HepG2 (cell line): ENCODE data around the gene OR5M10. TPM values are rescaled to one million over a fixed set of nuclear protein-coding genes. Genes with fewer than 3 reads are reported as not detected.

ENCODE experiments used
- ATAC-seq: fragments of 200-7000 bp; cut with Tn5 transposase; 3 replicates; pipeline ENCODE4 v1.9.1; 2020; ENCODE audit warnings: mild to moderate bottlenecking, moderate library complexity
- BruUV-seq: library from RNA; stranded (reverse); fragments of 400-500 nt; replicated peaks from 2 replicates; lab custom pipeline; 2021; lab: Mats Ljungman, UMichigan
- CTCF ChIA-PET: fragments of 300-600 bp; formaldehyde crosslinking; extraction: SDS; loops from one replicate; lab custom pipeline; 2021; ENCODE audit warnings: low total read pairs, inconsistent platforms, low intra/inter-chr PET ratio; lab: Yijun Ruan, JAX
- POLR2A ChIA-PET: fragments of 350-600 bp; sonication (Branson Sonifier 250); formaldehyde crosslinking; loops from one replicate; lab custom pipeline; 2020; ENCODE audit warnings: antibody characterized with exemption, inconsistent platforms; lab: Yijun Ruan, JAX
- DNase-seq: peaks from one replicate; pipeline ENCODE4 v3.0.0-alpha.2; 2015; ENCODE audit warnings: low spot score
- FAIRE-seq: peaks from 3 replicates; lab custom pipeline; 2011; peaks lifted over from hg19 to GRCh38; lab: Jason Lieb, UNC
- H2AFZ ChIP-seq: one replicate; pipeline ENCODE4 v1.6.1; 2011; ENCODE audit warnings: low read length, inconsistent platforms
- H3K27ac ChIP-seq: fragments of 300-600 bp; 3 replicates; pipeline ENCODE4 v1.8.0; 2011; ENCODE audit warnings: mixed run types, mild to moderate bottlenecking, mixed read lengths, low read length, inconsistent platforms; ENCODE audit not compliant: insufficient read depth; ENCODE audit errors: extremely low read length
- H3K27me3 ChIP-seq, 2 experiments: fragments of 200-600 bp in 1 of 2; 2 replicates in 1 of 2; 3 replicates in 1 of 2; pipeline versions ENCODE4 v1.6.0 to v1.8.0; 2011; ENCODE audit warnings: low read length in 2 of 2, mild to moderate bottlenecking in 2 of 2, moderate library complexity in 2 of 2, inconsistent platforms in 1 of 2; ENCODE audit not compliant: insufficient read depth in 2 of 2, control insufficient read depth in 1 of 2
- H3K36me3 ChIP-seq, 2 experiments: fragments of 200-600 bp in 1 of 2; replicated peaks in 1 of 2; 2 replicates in 1 of 2; 3 replicates in 1 of 2; pipeline versions ENCODE4 v1.5.1 to v1.8.0; 2011; ENCODE audit warnings: low read length in 2 of 2, inconsistent platforms in 1 of 2; ENCODE audit not compliant: insufficient read depth in 2 of 2, control insufficient read depth in 1 of 2
- H3K4me1 ChIP-seq: 2 replicates; pipeline ENCODE4 v1.5.1; 2012; ENCODE audit warnings: low read length, inconsistent platforms; ENCODE audit not compliant: insufficient read depth
- H3K4me2 ChIP-seq: 2 replicates; pipeline ENCODE4 v1.6.0; 2011; ENCODE audit warnings: low read depth, low read length, inconsistent platforms
- H3K4me3 ChIP-seq, 3 experiments: fragments of 200-600 bp in 1 of 3; sonication (generic), shearing (Covaris generic) in 1 of 3; replicated peaks in 1 of 3; 2 replicates each; pipeline ENCODE4 v1.5.1; 2011 to 2016; ENCODE audit warnings: low read length in 3 of 3, inconsistent platforms in 2 of 3, low read depth in 2 of 3, mild to moderate bottlenecking in 2 of 3, control low read depth in 1 of 3, mixed read lengths in 1 of 3; ENCODE audit not compliant: insufficient read depth in 1 of 3
- H3K79me2 ChIP-seq: one replicate; pipeline ENCODE4 v1.6.1; 2011; ENCODE audit warnings: low read length, inconsistent platforms; ENCODE audit not compliant: insufficient read depth
- H3K9ac ChIP-seq: 2 replicates; pipeline ENCODE4 v1.6.0; 2011; ENCODE audit warnings: mild to moderate bottlenecking, low read depth, low read length, inconsistent platforms; ENCODE audit not compliant: insufficient read depth
- H3K9me3 ChIP-seq: 2 replicates; pipeline ENCODE4 v1.5.1; 2012; ENCODE audit warnings: mild to moderate bottlenecking, low read length
- H4K20me1 ChIP-seq: 2 replicates; pipeline ENCODE4 v1.6.0; 2011; ENCODE audit warnings: inconsistent platforms, mild to moderate bottlenecking, low read length, moderate library complexity; ENCODE audit not compliant: insufficient read depth
- BRCA1 ChIP-seq: sonication (generic); formaldehyde crosslinking; IDR thresholded peaks from 2 replicates; pipeline ENCODE4 v1.4.0; 2020; ENCODE audit warnings: missing genetic modification reagents
- KMT2A ChIP-seq: sonication (generic); formaldehyde crosslinking; IDR thresholded peaks from 2 replicates; pipeline ENCODE4 v1.4.0; 2020; ENCODE audit warnings: missing genetic modification reagents
- NFIC ChIP-seq: IDR thresholded peaks from 2 replicates; pipeline ENCODE4 v1.6.1; 2012; ENCODE audit warnings: mild to moderate bottlenecking, low read length, inconsistent platforms
- PRMT3 ChIP-seq: sonication (generic); formaldehyde crosslinking; IDR thresholded peaks from 2 replicates; pipeline ENCODE4 v1.8.1; 2022; ENCODE audit warnings: low read depth, mild to moderate bottlenecking, moderate library complexity, missing genetic modification reagents, borderline replicate concordance
- SMC3 ChIP-seq: IDR thresholded peaks from 2 replicates; pipeline ENCODE4 v1.6.1; 2011; ENCODE audit warnings: low read length, improper control_type of control experiment
- TSC22D2 ChIP-seq: sonication (generic); formaldehyde crosslinking; IDR thresholded peaks from 2 replicates; pipeline ENCODE4 v1.5.1; 2020; ENCODE audit warnings: missing genetic modification reagents, mild to moderate bottlenecking, borderline replicate concordance
- ZC3H4 ChIP-seq: sonication (generic); formaldehyde crosslinking; IDR thresholded peaks from 2 replicates; pipeline ENCODE4 v1.4.0; 2020; ENCODE audit warnings: missing genetic modification reagents, borderline replicate concordance
- ZKSCAN5 ChIP-seq: sonication (generic); formaldehyde crosslinking; IDR thresholded peaks from 2 replicates; pipeline ENCODE4 v1.5.1; 2020; ENCODE audit warnings: mild to moderate bottlenecking, missing genetic modification reagents
- ZNF761 ChIP-seq: sonication (generic); formaldehyde crosslinking; conservative IDR thresholded peaks from 2 replicates; pipeline ENCODE4 v1.4.0; 2020; ENCODE audit warnings: mild to moderate bottlenecking, missing genetic modification reagents
- WGBS: methylation state at CpG from one replicate; pipeline ENCODE4 v1.1.6; 2017; ENCODE audit warnings: low lambda C conversion rate; 5-methylcytosine and 5-hydroxymethylcytosine counted together
- in situ Hi-C: cut with HindIII; loops from 2 replicates; pipeline ENCODE4 v1.10.0; 2017; ENCODE audit warnings: low pct_unique_long_range_greater_than_20kb; ENCODE audit not compliant: extremely low pct_ligation_motif_present
- intact Hi-C: fragments of 100-400 bp; cut with micrococcal nuclease; formaldehyde crosslinking; loops from one replicate; pipeline ENCODE4 v1.10.0; 2022; ENCODE audit not compliant: unreplicated experiment
- polyA plus RNA-seq, 8 experiments: library from polyadenylated mRNA; depleted of rRNA in 3 of 8; stranded (reverse) in 7 of 8; unstranded in 1 of 8; fragments of >200 nt; fragmentation: Illumina TruSeq in 4 of 8; extraction: Trizol in 4 of 8; gene quantifications; 2 replicates each; pipeline versions ENCODE4 v1.2.1 to v1.2.3, GENCODE V29; 2011 to 2016; ENCODE audit warnings: low read depth in 4 of 8, missing spikeins in 1 of 8, mixed read lengths in 1 of 8; ENCODE audit not compliant: insufficient read depth in 1 of 8
- total RNA-seq, 5 experiments: library from RNA; depleted of rRNA; stranded (reverse); fragments of >200 nt; fragmentation: Illumina TruSeq; extraction: Trizol; gene quantifications; 2 replicates each; pipeline ENCODE4 v1.2.3, GENCODE V29; 2016; ENCODE audit warnings: low read depth in 1 of 5
- TF ChIP-seq, protein P1 (sequence below): IDR thresholded peaks from 2 replicates; pipeline ENCODE4 v1.4.0; 2020; ENCODE audit warnings: mild to moderate bottlenecking, missing genetic modification reagents
- TF ChIP-seq, protein P2 (sequence below): sonication (generic); formaldehyde crosslinking; IDR thresholded peaks from 2 replicates; pipeline ENCODE4 v1.5.0; 2020; ENCODE audit warnings: mild to moderate bottlenecking, missing genetic modification reagents
- TF ChIP-seq, protein P3 (sequence below): fragments of 450-650 bp; IDR thresholded peaks from 2 replicates; pipeline ENCODE4 v1.6.1; 2017
- TF ChIP-seq, protein P4 (sequence below): IDR thresholded peaks from 2 replicates; pipeline ENCODE4 v1.6.1; 2016; ENCODE audit warnings: low read depth
- TF ChIP-seq, protein P5 (sequence below): IDR thresholded peaks from 2 replicates; pipeline ENCODE4 v1.6.1; 2016; ENCODE audit warnings: missing biosample characterization, missing genetic modification reagents, low read depth

Gene OR5M10
- total and polyA plus RNA-seq, 2 of the 13 experiments (the other 11 are each of a cell fraction or from before 2014, with no cell fraction given) = not detected

DNA sequence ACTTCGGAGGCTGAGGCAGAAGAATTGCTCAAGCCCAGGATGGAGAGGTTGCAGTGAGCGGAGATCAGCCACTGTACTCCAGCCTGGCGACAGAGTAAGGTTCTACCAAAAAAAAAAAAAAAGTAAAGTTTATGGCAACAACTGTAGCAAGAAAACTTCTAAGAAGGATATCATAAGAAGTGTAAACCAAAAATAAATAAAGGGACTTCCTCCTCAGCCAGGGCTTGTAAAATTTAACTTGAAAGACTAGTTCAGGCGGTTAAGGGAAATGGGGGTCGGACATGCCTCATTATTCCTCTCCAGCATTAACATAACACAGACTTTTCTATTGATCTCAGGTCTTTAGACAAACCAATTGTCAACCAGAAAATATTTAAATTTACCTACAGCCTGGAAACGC is 32.0 kb downstream of the OR5M10 start:
- no peaks in the 10 kb centered on the region for H3K4me1 ChIP-seq
- H3K9ac ChIP-seq = no peak overlapping the region
- no peaks in the 10 kb centered on the region for H3K79me2 ChIP-seq
- no peak overlapping the region for H3K27ac ChIP-seq
- H3K4me2 ChIP-seq = no peak overlapping the region
- no peak for DNase-seq
- no peaks in the 10 kb centered on the region for H3K27me3 ChIP-seq
- ChIA-PET CTCF (no interaction called here), POLR2A (no interaction called here)
- peaks cover 9% of the 10 kb centered on the region for H3K9me3 ChIP-seq
- H3K4me3 ChIP-seq = no peak overlapping the region
- no peaks in the 10 kb centered on the region for H4K20me1 ChIP-seq
- no peak for FAIRE-seq
- ATAC-seq = no peak
- 37% methylated on average over 6 of the region's 6 CpGs for WGBS
- in situ Hi-C loops (no loop called here), intact Hi-C loops (no loop called here)
- H3K36me3 ChIP-seq = no peaks in the 10 kb centered on the region
- BruUV-seq = no TSS peak
- no peak overlapping the region for H2AFZ ChIP-seq
- TF ChIP-seq, protein P1, sequence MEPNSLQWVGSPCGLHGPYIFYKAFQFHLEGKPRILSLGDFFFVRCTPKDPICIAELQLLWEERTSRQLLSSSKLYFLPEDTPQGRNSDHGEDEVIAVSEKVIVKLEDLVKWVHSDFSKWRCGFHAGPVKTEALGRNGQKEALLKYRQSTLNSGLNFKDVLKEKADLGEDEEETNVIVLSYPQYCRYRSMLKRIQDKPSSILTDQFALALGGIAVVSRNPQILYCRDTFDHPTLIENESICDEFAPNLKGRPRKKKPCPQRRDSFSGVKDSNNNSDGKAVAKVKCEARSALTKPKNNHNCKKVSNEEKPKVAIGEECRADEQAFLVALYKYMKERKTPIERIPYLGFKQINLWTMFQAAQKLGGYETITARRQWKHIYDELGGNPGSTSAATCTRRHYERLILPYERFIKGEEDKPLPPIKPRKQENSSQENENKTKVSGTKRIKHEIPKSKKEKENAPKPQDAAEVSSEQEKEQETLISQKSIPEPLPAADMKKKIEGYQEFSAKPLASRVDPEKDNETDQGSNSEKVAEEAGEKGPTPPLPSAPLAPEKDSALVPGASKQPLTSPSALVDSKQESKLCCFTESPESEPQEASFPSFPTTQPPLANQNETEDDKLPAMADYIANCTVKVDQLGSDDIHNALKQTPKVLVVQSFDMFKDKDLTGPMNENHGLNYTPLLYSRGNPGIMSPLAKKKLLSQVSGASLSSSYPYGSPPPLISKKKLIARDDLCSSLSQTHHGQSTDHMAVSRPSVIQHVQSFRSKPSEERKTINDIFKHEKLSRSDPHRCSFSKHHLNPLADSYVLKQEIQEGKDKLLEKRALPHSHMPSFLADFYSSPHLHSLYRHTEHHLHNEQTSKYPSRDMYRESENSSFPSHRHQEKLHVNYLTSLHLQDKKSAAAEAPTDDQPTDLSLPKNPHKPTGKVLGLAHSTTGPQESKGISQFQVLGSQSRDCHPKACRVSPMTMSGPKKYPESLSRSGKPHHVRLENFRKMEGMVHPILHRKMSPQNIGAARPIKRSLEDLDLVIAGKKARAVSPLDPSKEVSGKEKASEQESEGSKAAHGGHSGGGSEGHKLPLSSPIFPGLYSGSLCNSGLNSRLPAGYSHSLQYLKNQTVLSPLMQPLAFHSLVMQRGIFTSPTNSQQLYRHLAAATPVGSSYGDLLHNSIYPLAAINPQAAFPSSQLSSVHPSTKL = no peak
- TF ChIP-seq, protein P2, sequence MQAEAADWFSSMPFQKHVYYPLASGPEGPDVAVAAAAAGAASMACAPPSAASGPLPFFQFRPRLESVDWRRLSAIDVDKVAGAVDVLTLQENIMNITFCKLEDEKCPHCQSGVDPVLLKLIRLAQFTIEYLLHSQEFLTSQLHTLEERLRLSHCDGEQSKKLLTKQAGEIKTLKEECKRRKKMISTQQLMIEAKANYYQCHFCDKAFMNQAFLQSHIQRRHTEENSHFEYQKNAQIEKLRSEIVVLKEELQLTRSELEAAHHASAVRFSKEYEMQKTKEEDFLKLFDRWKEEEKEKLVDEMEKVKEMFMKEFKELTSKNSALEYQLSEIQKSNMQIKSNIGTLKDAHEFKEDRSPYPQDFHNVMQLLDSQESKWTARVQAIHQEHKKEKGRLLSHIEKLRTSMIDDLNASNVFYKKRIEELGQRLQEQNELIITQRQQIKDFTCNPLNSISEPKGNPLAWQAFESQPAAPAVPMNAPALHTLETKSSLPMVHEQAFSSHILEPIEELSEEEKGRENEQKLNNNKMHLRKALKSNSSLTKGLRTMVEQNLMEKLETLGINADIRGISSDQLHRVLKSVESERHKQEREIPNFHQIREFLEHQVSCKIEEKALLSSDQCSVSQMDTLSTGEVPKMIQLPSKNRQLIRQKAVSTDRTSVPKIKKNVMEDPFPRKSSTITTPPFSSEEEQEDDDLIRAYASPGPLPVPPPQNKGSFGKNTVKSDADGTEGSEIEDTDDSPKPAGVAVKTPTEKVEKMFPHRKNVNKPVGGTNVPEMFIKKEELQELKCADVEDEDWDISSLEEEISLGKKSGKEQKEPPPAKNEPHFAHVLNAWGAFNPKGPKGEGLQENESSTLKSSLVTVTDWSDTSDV (CRISPR knock-in tag) = no peak
- TF ChIP-seq, protein P3, sequence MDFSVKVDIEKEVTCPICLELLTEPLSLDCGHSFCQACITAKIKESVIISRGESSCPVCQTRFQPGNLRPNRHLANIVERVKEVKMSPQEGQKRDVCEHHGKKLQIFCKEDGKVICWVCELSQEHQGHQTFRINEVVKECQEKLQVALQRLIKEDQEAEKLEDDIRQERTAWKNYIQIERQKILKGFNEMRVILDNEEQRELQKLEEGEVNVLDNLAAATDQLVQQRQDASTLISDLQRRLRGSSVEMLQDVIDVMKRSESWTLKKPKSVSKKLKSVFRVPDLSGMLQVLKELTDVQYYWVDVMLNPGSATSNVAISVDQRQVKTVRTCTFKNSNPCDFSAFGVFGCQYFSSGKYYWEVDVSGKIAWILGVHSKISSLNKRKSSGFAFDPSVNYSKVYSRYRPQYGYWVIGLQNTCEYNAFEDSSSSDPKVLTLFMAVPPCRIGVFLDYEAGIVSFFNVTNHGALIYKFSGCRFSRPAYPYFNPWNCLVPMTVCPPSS = no peak
- no peak for TF ChIP-seq ZC3H4
- TF ChIP-seq ZKSCAN5 = no peak
- no peak for TF ChIP-seq PRMT3 (CRISPR knock-in tag)
- no peak for TF ChIP-seq NFIC
- no peak for TF ChIP-seq KMT2A (CRISPR knock-in tag)
- TF ChIP-seq TSC22D2 = no peak
- TF ChIP-seq, protein P4, sequence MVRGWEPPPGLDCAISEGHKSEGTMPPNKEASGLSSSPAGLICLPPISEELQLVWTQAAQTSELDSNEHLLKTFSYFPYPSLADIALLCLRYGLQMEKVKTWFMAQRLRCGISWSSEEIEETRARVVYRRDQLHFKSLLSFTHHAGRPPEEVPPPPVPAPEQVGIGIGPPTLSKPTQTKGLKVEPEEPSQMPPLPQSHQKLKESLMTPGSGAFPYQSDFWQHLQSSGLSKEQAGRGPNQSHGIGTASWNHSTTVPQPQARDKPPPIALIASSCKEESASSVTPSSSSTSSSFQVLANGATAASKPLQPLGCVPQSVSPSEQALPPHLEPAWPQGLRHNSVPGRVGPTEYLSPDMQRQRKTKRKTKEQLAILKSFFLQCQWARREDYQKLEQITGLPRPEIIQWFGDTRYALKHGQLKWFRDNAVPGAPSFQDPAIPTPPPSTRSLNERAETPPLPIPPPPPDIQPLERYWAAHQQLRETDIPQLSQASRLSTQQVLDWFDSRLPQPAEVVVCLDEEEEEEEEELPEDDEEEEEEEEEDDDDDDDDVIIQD (CRISPR knock-in tag) = no peak
- no peak for TF ChIP-seq SMC3
- TF ChIP-seq BRCA1 = no peak
- TF ChIP-seq, protein P5, sequence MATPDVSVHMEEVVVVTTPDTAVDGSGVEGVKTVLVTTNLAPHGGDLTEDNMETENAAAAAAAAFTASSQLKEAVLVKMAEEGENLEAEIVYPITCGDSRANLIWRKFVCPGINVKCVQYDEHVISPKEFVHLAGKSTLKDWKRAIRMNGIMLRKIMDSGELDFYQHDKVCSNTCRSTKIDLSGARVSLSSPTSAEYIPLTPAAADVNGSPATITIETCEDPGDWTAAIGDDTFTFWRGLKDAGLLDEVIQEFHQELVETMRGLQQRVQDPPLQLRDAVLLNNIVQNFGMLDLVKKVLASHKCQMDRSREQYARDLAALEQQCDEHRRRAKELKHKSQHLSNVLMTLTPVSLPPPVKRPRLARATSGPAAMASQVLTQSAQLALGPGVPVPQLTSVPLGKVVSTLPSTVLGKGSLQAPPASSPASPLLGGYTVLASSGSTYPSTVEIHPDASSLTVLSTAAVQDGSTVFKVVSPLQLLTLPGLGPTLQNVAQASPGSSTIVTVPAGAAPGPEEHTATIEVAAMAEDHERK (CRISPR knock-in tag) = no peak
- TF ChIP-seq ZNF761 (CRISPR knock-in tag) = no peak
